ENCODE results near the gene ZBED5. TPM values are rescaled to one million over a fixed set of nuclear protein-coding genes. Genes with fewer than 3 reads are reported as not detected.

The ZBED5 gene
- polyA plus RNA-seq, 1 donor (not counting 4 experiments of a cell fraction or from before 2014, with no cell fraction given): 75.1 TPM

GRCh38 chr11:10896493-10896892 lies 38.6 kb upstream of the ZBED5 start:
- Histone ChIP-seq H3K79me2 (ENCODE audit: control insufficient read depth, insufficient read depth, low read length) (no peaks in the 10 kb centered on the region), H3K36me3 (ENCODE audit: control insufficient read depth in 2 of 2, extremely low read depth in 1 of 2, insufficient read depth in 2 of 2, low read length in 2 of 2) (no peaks in the 10 kb centered on the region), H3K4me1 (ENCODE audit: control insufficient read depth, extremely low read depth, insufficient read depth, low read length) (peaks cover 30% of the 10 kb centered on the region), H4K20me1 (ENCODE audit: control insufficient read depth, extremely low read depth, insufficient read depth, low read length) (no peaks in the 10 kb centered on the region), H2AFZ (ENCODE audit: control insufficient read depth, low read length) (no peak overlapping the region), H3K4me2 (ENCODE audit: control insufficient read depth, extremely low read depth, insufficient read depth, low read depth, low read length) (no peak overlapping the region), H3K9ac (ENCODE audit: control insufficient read depth, extremely low read depth, insufficient read depth, low read length) (no peak overlapping the region), H3K27me3 (ENCODE audit: control insufficient read depth, extremely low read depth, insufficient read depth, low read length) (no peaks in the 10 kb centered on the region), H3K9me1 (ENCODE audit: control insufficient read depth, extremely low read depth, insufficient read depth, low read length) (no peaks in the 10 kb centered on the region), H3K4me3 (ENCODE audit: control insufficient read depth in 2 of 3, extremely low read depth in 1 of 3, insufficient read depth in 2 of 3, low read depth in 1 of 3, low read length in 3 of 3) (no peak overlapping the region), H3K9me3 (ENCODE audit: control insufficient read depth, low read depth, low read length) (no peaks in the 10 kb centered on the region), H3K27ac (ENCODE audit: control insufficient read depth, insufficient read depth, low read length) (no peak overlapping the region)
- DNase-seq (ENCODE audit: low read depth, low spot score) (no peak), FAIRE-seq (no peak)
- TF ChIP-seq CTCF (optimal IDR thresholded peaks at IDR 0.05 in 1 of 3, IDR thresholded peaks at IDR 0.05 in 1 of 3, conservative IDR thresholded peaks at IDR 0.05 in 1 of 3; ENCODE audit: extremely low read depth in 1 of 3, insufficient read depth in 2 of 3, low read length in 3 of 3) (no peak), EZH2 (IDR thresholded peaks at IDR 0.05; ENCODE audit: low read length) (no peak)
- dilution Hi-C loops (cut with MboI; ENCODE audit: extremely low pct_ligation_motif_present, low sequenced_read_pairs): no loop called here

- H4K20me1 ChIP-seq (ENCODE audit: control insufficient read depth, extremely low read depth, insufficient read depth, low read length): no peaks in the 10 kb centered on the region
- DNase-seq (ENCODE audit: low read depth, low spot score) (no peak), FAIRE-seq (no peak)
- H3K9me3 ChIP-seq (ENCODE audit: control insufficient read depth, low read depth, low read length): no peaks in the 10 kb centered on the region
- no peaks in the 10 kb centered on the region for H3K27me3 ChIP-seq (ENCODE audit: control insufficient read depth, extremely low read depth, insufficient read depth, low read length)
- H3K4me3 ChIP-seq (ENCODE audit: control insufficient read depth in 2 of 3, extremely low read depth in 1 of 3, insufficient read depth in 2 of 3, low read depth in 1 of 3, low read length in 3 of 3): no peak overlapping the region
- no peak overlapping the region for H3K27ac ChIP-seq (ENCODE audit: control insufficient read depth, insufficient read depth, low read length)
- H3K36me3 ChIP-seq (ENCODE audit: control insufficient read depth in 2 of 2, extremely low read depth in 1 of 2, insufficient read depth in 2 of 2, low read length in 2 of 2): no peaks in the 10 kb centered on the region
- no peak overlapping the region for H3K9ac ChIP-seq (ENCODE audit: control insufficient read depth, extremely low read depth, insufficient read depth, low read length)
- no peaks in the 10 kb centered on the region for H3K9me1 ChIP-seq (ENCODE audit: control insufficient read depth, extremely low read depth, insufficient read depth, low read length)
- H2AFZ ChIP-seq (ENCODE audit: control insufficient read depth, low read length): no peak overlapping the region
- H3K79me2 ChIP-seq (ENCODE audit: control insufficient read depth, insufficient read depth, low read length): no peaks in the 10 kb centered on the region
- H3K4me2 ChIP-seq (ENCODE audit: control insufficient read depth, extremely low read depth, insufficient read depth, low read depth, low read length): no peak overlapping the region
- H3K4me1 ChIP-seq (ENCODE audit: control insufficient read depth, extremely low read depth, insufficient read depth, low read length): peaks cover 20% of the 10 kb centered on the region
- TF ChIP-seq EZH2 (IDR thresholded peaks at IDR 0.05; ENCODE audit: low read length) (no peak), CTCF (optimal IDR thresholded peaks at IDR 0.05 in 1 of 3, IDR thresholded peaks at IDR 0.05 in 1 of 3, conservative IDR thresholded peaks at IDR 0.05 in 1 of 3; ENCODE audit: extremely low read depth in 1 of 3, insufficient read depth in 2 of 3, low read length in 3 of 3) (no peak)
- dilution Hi-C loops (cut with MboI; ENCODE audit: extremely low pct_ligation_motif_present, low sequenced_read_pairs): no loop called here
These were observed 37.4 kb upstream of the ZBED5 start for GRCh38 chr11:10895285-10895684.

Data from keratinocyte (primary cell).